Measurements from ENCODE around the gene KCNAB2.

KCNAB2 gene

GRCh38 chr1:6094801-6095505 is 49.3 kb downstream of the KCNAB2 start:
- ChIA-PET CTCF (no interaction called here), POLR2A (no interaction called here)
- WGBS (ENCODE audit: insufficient coverage), result 96% methylated on average over 19 of the region's 21 CpGs
- Histone ChIP-seq H3K4me3 (ENCODE audit: control insufficient read depth in 1 of 7, extremely low read depth in 1 of 7, insufficient read depth in 4 of 7, low read depth in 2 of 7, low read length in 6 of 7) (no peak overlapping the region), H3K4me1 (ENCODE audit: control extremely low read depth in 1 of 4, control insufficient read depth in 4 of 4, insufficient read depth in 4 of 4, low read length in 3 of 4) (no peaks in the 10 kb centered on the region), H3K27me3 (replicated peaks in 2 of 5; ENCODE audit: control insufficient read depth in 4 of 5, insufficient read depth in 5 of 5, low read length in 4 of 5) (no peaks in the 10 kb centered on the region), H3K9me3 (ENCODE audit: control extremely low read depth in 1 of 5, control insufficient read depth in 4 of 5, insufficient read depth in 2 of 5, low read depth in 1 of 5, low read length in 4 of 5) (no peaks in the 10 kb centered on the region), H3K27ac (ENCODE audit: insufficient read depth in 1 of 2, low read depth in 1 of 2, low read length in 2 of 2, poor library complexity in 1 of 2, severe bottlenecking in 2 of 2) (no peak overlapping the region), H3K36me3 (ENCODE audit: control insufficient read depth in 4 of 4, insufficient read depth in 4 of 4, low read length in 3 of 4) (peaks cover 2 to 95% (median 62%) of the 10 kb centered on the region in 4 experiments)
- DNase-seq, result no peak

- H3K36me3 ChIP-seq (ENCODE audit: control insufficient read depth in 4 of 4, insufficient read depth in 4 of 4, low read length in 3 of 4), result peaks cover 2 to 88% (median 56%) of the 10 kb centered on the region in 4 experiments
- ChIA-PET CTCF (no interaction called here), POLR2A (no interaction called here)
Measured at GRCh38 chr1:6095511-6096242, 50.0 kb downstream of the KCNAB2 start.

GRCh38 chr1:6096243-6097116 is 50.8 kb downstream of the KCNAB2 start:
- WGBS (ENCODE audit: insufficient coverage), result 98% methylated on average over 21 of the region's 23 CpGs
- no peak for DNase-seq
- ChIA-PET POLR2A (no interaction called here), CTCF (interaction anchor here (0.9 kb wide), 1 partner anchor 14 kb away, joined by 3 read pairs; no protein-coding TSS in a partner anchor)
- Histone ChIP-seq H3K27me3 (replicated peaks in 2 of 5; ENCODE audit: control insufficient read depth in 4 of 5, insufficient read depth in 5 of 5, low read length in 4 of 5) (peaks cover 0 to 3% (median 0%) of the 10 kb centered on the region in 5 experiments), H3K4me3 (ENCODE audit: control insufficient read depth in 1 of 7, extremely low read depth in 1 of 7, insufficient read depth in 4 of 7, low read depth in 2 of 7, low read length in 6 of 7) (no peak overlapping the region), H3K27ac (ENCODE audit: insufficient read depth in 1 of 2, low read depth in 1 of 2, low read length in 2 of 2, poor library complexity in 1 of 2, severe bottlenecking in 2 of 2) (no peak overlapping the region), H3K36me3 (ENCODE audit: control insufficient read depth in 4 of 4, insufficient read depth in 4 of 4, low read length in 3 of 4) (peaks cover 2 to 80% (median 50%) of the 10 kb centered on the region in 4 experiments), H3K4me1 (ENCODE audit: control extremely low read depth in 1 of 4, control insufficient read depth in 4 of 4, insufficient read depth in 4 of 4, low read length in 3 of 4) (peaks cover 0 to 4% (median 2%) of the 10 kb centered on the region in 4 experiments), H3K9me3 (ENCODE audit: control extremely low read depth in 1 of 5, control insufficient read depth in 4 of 5, insufficient read depth in 2 of 5, low read depth in 1 of 5, low read length in 4 of 5) (no peaks in the 10 kb centered on the region)

More at GRCh38 chr1:6095511-6096242, 50.0 kb downstream of the KCNAB2 start:
- DNase-seq, result no peak
- 90% methylated on average over 5 of the region's 13 CpGs for WGBS (ENCODE audit: insufficient coverage)
- no peaks in the 10 kb centered on the region for H3K4me1 ChIP-seq (ENCODE audit: control extremely low read depth in 1 of 4, control insufficient read depth in 4 of 4, insufficient read depth in 4 of 4, low read length in 3 of 4)
- H3K27ac ChIP-seq (ENCODE audit: insufficient read depth in 1 of 2, low read depth in 1 of 2, low read length in 2 of 2, poor library complexity in 1 of 2, severe bottlenecking in 2 of 2), result no peak overlapping the region
- no peaks in the 10 kb centered on the region for H3K27me3 ChIP-seq (replicated peaks in 2 of 5; ENCODE audit: control insufficient read depth in 4 of 5, insufficient read depth in 5 of 5, low read length in 4 of 5)
- H3K9me3 ChIP-seq (ENCODE audit: control extremely low read depth in 1 of 5, control insufficient read depth in 4 of 5, insufficient read depth in 2 of 5, low read depth in 1 of 5, low read length in 4 of 5), result no peaks in the 10 kb centered on the region
- H3K4me3 ChIP-seq (ENCODE audit: control insufficient read depth in 1 of 7, extremely low read depth in 1 of 7, insufficient read depth in 4 of 7, low read depth in 2 of 7, low read length in 6 of 7), result no peak overlapping the region

GRCh38 chr1:6097117-6097595 is 51.5 kb downstream of the KCNAB2 start:
- DNase-seq, result no peak
- Histone ChIP-seq H3K36me3 (ENCODE audit: control insufficient read depth in 4 of 4, insufficient read depth in 4 of 4, low read length in 3 of 4) (peaks cover 1 to 73% (median 46%) of the 10 kb centered on the region in 4 experiments), H3K9me3 (ENCODE audit: control extremely low read depth in 1 of 5, control insufficient read depth in 4 of 5, insufficient read depth in 2 of 5, low read depth in 1 of 5, low read length in 4 of 5) (no peaks in the 10 kb centered on the region), H3K27ac (ENCODE audit: insufficient read depth in 1 of 2, low read depth in 1 of 2, low read length in 2 of 2, poor library complexity in 1 of 2, severe bottlenecking in 2 of 2) (no peak overlapping the region), H3K4me1 (ENCODE audit: control extremely low read depth in 1 of 4, control insufficient read depth in 4 of 4, insufficient read depth in 4 of 4, low read length in 3 of 4) (peaks cover 0 to 9% (median 4%) of the 10 kb centered on the region in 4 experiments), H3K4me3 (ENCODE audit: control insufficient read depth in 1 of 7, extremely low read depth in 1 of 7, insufficient read depth in 4 of 7, low read depth in 2 of 7, low read length in 6 of 7) (no peak overlapping the region), H3K27me3 (replicated peaks in 2 of 5; ENCODE audit: control insufficient read depth in 4 of 5, insufficient read depth in 5 of 5, low read length in 4 of 5) (peaks cover 0 to 3% (median 0%) of the 10 kb centered on the region in 5 experiments)
- POLR2A ChIA-PET, result no interaction called here
- 97% methylated on average over 12 of the region's 15 CpGs for WGBS (ENCODE audit: insufficient coverage)
- CTCF ChIA-PET, result interaction anchor here (0.9 kb wide), 1 partner anchor 15 kb away, joined by 3 read pairs; no protein-coding TSS in a partner anchor

GRCh38 chr1:6097824-6098223 is 52.1 kb downstream of the KCNAB2 start:
- no peak overlapping the region for H3K27ac ChIP-seq (ENCODE audit: insufficient read depth in 1 of 2, low read depth in 1 of 2, low read length in 2 of 2, poor library complexity in 1 of 2, severe bottlenecking in 2 of 2)
- peaks cover 0 to 5% (median 2%) of the 10 kb centered on the region in 5 experiments for H3K27me3 ChIP-seq (replicated peaks in 2 of 5; ENCODE audit: control insufficient read depth in 4 of 5, insufficient read depth in 5 of 5, low read length in 4 of 5)
- ChIA-PET CTCF (no interaction called here), POLR2A (no interaction called here)
- H3K36me3 ChIP-seq (ENCODE audit: control insufficient read depth in 4 of 4, insufficient read depth in 4 of 4, low read length in 3 of 4), result peaks cover 0 to 67% (median 43%) of the 10 kb centered on the region in 4 experiments
- no peak overlapping the region for H3K4me3 ChIP-seq (ENCODE audit: control insufficient read depth in 1 of 7, extremely low read depth in 1 of 7, insufficient read depth in 4 of 7, low read depth in 2 of 7, low read length in 6 of 7)
- 89% methylated on average over 16 of the region's 17 CpGs for WGBS (ENCODE audit: insufficient coverage)
- no peak for DNase-seq
- H3K9me3 ChIP-seq (ENCODE audit: control extremely low read depth in 1 of 5, control insufficient read depth in 4 of 5, insufficient read depth in 2 of 5, low read depth in 1 of 5, low read length in 4 of 5), result no peaks in the 10 kb centered on the region
- H3K4me1 ChIP-seq (ENCODE audit: control extremely low read depth in 1 of 4, control insufficient read depth in 4 of 4, insufficient read depth in 4 of 4, low read length in 3 of 4), result peaks cover 0 to 12% (median 4%) of the 10 kb centered on the region in 4 experiments

- peaks cover 0 to 7% (median 3%) of the 10 kb centered on the region in 5 experiments for H3K27me3 ChIP-seq (replicated peaks in 2 of 5; ENCODE audit: control insufficient read depth in 4 of 5, insufficient read depth in 5 of 5, low read length in 4 of 5)
- H3K4me1 ChIP-seq (ENCODE audit: control extremely low read depth in 1 of 4, control insufficient read depth in 4 of 4, insufficient read depth in 4 of 4, low read length in 3 of 4), result peaks cover 0 to 12% (median 4%) of the 10 kb centered on the region in 4 experiments
- peaks cover 0 to 59% (median 37%) of the 10 kb centered on the region in 4 experiments for H3K36me3 ChIP-seq (ENCODE audit: control insufficient read depth in 4 of 4, insufficient read depth in 4 of 4, low read length in 3 of 4)
- no peak overlapping the region for H3K27ac ChIP-seq (ENCODE audit: insufficient read depth in 1 of 2, low read depth in 1 of 2, low read length in 2 of 2, poor library complexity in 1 of 2, severe bottlenecking in 2 of 2)
- H3K9me3 ChIP-seq (ENCODE audit: control extremely low read depth in 1 of 5, control insufficient read depth in 4 of 5, insufficient read depth in 2 of 5, low read depth in 1 of 5, low read length in 4 of 5), result no peaks in the 10 kb centered on the region
- WGBS (ENCODE audit: insufficient coverage), result 92% methylated on average over 22 of the region's 24 CpGs
- ChIA-PET POLR2A (no interaction called here), CTCF (no interaction called here)
- H3K4me3 ChIP-seq (ENCODE audit: control insufficient read depth in 1 of 7, extremely low read depth in 1 of 7, insufficient read depth in 4 of 7, low read depth in 2 of 7, low read length in 6 of 7), result no peak overlapping the region
- no peak for DNase-seq
Measured at GRCh38 chr1:6098303-6099215, 52.9 kb downstream of the KCNAB2 start.

Data from common myeloid progenitor, CD34-positive (primary cell).